Natural killer cell (primary cell): ENCODE data around the gene PCDHA12. TPM values are rescaled to one million over a fixed set of nuclear protein-coding genes. Genes with fewer than 3 reads are reported as not detected.
"Not testable (repeated sequence)": the region's sequence is repeated elsewhere in the genome, so short reads cannot be mapped to it uniquely, and the experiment has no call there.

Experiments used
- ATAC-seq, 3 donors: fragments of 150-1000 bp in 2 of 3; fragments of 200-7000 bp in 1 of 3; cut with Tn5 transposase; 1 replicate in 1 of 3; 2 replicates in 2 of 3; pipeline ENCODE4 v1.10.0; 2021; ENCODE audit warnings: mild to moderate bottlenecking in 2 of 3, moderate library complexity in 2 of 3
- DNase-seq, 2 donors: peaks; one replicate each; pipeline versions ENCODE4 v3.0.0 to v3.0.0-alpha.2; 2013 to 2021; ENCODE audit warnings: mixed read lengths in 1 of 2
- H3K27ac ChIP-seq: one replicate; pipeline ENCODE4 v1.5.1; 2013; ENCODE audit warnings: mild to moderate bottlenecking, low read length
- H3K27me3 ChIP-seq: one replicate; pipeline ENCODE4 v1.6.1; 2013; ENCODE audit warnings: low read length; ENCODE audit not compliant: control insufficient read depth, insufficient read depth
- H3K36me3 ChIP-seq: one replicate; pipeline ENCODE4 v1.6.1; 2013; ENCODE audit warnings: low read length; ENCODE audit not compliant: control insufficient read depth, insufficient read depth
- H3K4me1 ChIP-seq: one replicate; pipeline ENCODE4 v1.6.1; 2013; ENCODE audit warnings: low read length; ENCODE audit not compliant: control insufficient read depth, insufficient read depth
- H3K4me3 ChIP-seq: one replicate; pipeline ENCODE4 v1.5.1; 2013; ENCODE audit warnings: low read length
- H3K9me3 ChIP-seq: one replicate; pipeline ENCODE4 v1.6.1; 2013; ENCODE audit warnings: low read length; ENCODE audit not compliant: control insufficient read depth, insufficient read depth
- H3K27ac Mint-ChIP-seq, 2 donors: one replicate each; pipeline ENCODE4 v1.8.0; 2022; ENCODE audit warnings: mild to moderate bottlenecking in 2 of 2, mixed read lengths in 2 of 2, moderate library complexity in 1 of 2
- H3K27me3 Mint-ChIP-seq, 2 donors: one replicate each; pipeline ENCODE4 v1.8.0; 2022; ENCODE audit warnings: low read depth in 2 of 2, mixed read lengths in 2 of 2
- H3K36me3 Mint-ChIP-seq: one replicate; pipeline ENCODE4 v1.8.0; 2022; ENCODE audit warnings: mixed read lengths
- H3K4me1 Mint-ChIP-seq, 2 donors: one replicate each; pipeline ENCODE4 v1.8.0; 2022; ENCODE audit warnings: mixed read lengths in 2 of 2
- H3K4me3 Mint-ChIP-seq: one replicate; pipeline ENCODE4 v1.8.0; 2022; ENCODE audit warnings: mild to moderate bottlenecking, moderate library complexity, mixed read lengths
- H3K9me3 Mint-ChIP-seq, 2 donors: one replicate each; pipeline ENCODE4 v1.8.0; 2022; ENCODE audit warnings: mixed read lengths in 2 of 2
- WGBS: methylation state at CpG from one replicate; pipeline ENCODE4 v1.1.7; 2013; ENCODE audit warnings: missing lambda C conversion rate; ENCODE audit not compliant: insufficient coverage; 5-methylcytosine and 5-hydroxymethylcytosine counted together
- intact Hi-C: fragments of 100-400 bp; cut with micrococcal nuclease; formaldehyde crosslinking; loops from one replicate; pipeline ENCODE4 v1.14.2; 2022
- total RNA-seq, 4 donors: library from RNA; stranded (reverse); fragments of 120-200 nt in 1 of 4; gene quantifications; one replicate each; pipeline versions ENCODE4 v1.2.3 to v1.2.4, GENCODE V29; 2013 to 2022
- TF ChIP-seq, protein P1 (sequence below): fragments of 200-600 bp; IDR thresholded peaks from one replicate; pipeline ENCODE4 v1.8.0; 2022; ENCODE audit warnings: antibody characterized with exemption

PCDHA12 gene
- total RNA-seq, 3 donors from 2014 or later (not counting 1 experiment from before 2014, with no cell fraction given): not detected

DNA sequence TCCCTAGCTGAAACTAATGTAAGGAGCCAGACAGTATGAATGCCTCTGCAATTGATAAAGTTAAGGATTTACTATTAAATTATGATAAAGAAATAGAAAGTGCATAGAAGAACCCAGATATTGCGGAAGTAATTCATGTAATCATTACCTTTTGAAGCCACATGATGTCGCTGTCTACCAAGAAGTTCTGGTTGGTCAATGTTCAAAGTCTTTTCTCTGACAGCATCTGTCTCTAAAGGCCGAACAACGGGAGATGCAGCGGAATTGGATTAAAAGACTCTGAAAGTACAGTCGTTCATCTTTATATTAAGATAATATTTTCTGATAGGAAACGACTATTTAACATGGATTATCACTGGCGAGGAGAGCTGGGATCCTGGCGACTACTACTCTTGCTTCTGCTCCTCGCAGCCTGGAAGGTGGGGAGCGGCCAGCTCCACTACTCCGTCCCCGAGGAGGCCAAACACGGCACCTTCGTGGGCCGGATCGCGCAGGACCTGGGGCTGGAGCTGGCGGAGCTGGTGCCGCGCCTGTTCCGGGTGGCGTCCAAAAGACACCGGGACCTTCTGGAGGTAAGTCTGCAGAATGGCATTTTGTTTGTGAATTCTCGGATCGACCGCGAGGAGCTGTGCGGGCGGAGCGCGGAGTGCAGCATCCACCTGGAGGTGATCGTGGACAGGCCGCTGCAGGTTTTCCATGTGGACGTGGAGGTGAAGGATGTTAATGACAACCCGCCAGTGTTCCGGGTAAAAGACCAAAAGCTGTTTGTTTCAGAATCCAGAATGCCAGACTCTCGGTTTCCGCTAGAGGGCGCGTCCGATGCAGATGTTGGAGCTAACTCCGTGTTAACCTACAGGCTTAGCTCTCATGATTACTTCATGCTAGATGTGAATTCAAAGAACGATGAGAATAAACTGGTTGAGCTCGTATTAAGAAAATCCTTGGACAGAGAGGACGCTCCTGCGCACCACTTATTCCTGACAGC is 33.8 kb upstream of the PCDHA12 start, which contains the start of gene PCDHA8:
Gene PCDHA8, plus strand, starts transcription at position 210 of the 985 bp plus-strand sequence. Its CDS starts 135 bp downstream, at position 345.
- Mint-ChIP-seq H3K4me3 (peak within 1 kb of the TSS; percentile 37), H3K36me3 (no peaks in the 10 kb centered on the region), H3K27me3 (peaks cover 0 to 8% of the 10 kb centered on the region in 2 donors), H3K9me3 (peaks cover 2 to 3% of the 10 kb centered on the region in 2 donors), H3K27ac (no peak within 1 kb of the TSS), H3K4me1 (no peaks in the 10 kb centered on the region)
- WGBS: 31% methylated on average over 43 of the region's 47 CpGs
- Histone ChIP-seq H3K4me1 (no peaks in the 10 kb centered on the region), H3K9me3 (peaks cover 15% of the 10 kb centered on the region), H3K4me3 (no peak within 1 kb of the TSS), H3K27ac (no peak within 1 kb of the TSS), H3K27me3 (peaks cover 2% of the 10 kb centered on the region), H3K36me3 (no peaks in the 10 kb centered on the region)
- TF ChIP-seq, protein P1, sequence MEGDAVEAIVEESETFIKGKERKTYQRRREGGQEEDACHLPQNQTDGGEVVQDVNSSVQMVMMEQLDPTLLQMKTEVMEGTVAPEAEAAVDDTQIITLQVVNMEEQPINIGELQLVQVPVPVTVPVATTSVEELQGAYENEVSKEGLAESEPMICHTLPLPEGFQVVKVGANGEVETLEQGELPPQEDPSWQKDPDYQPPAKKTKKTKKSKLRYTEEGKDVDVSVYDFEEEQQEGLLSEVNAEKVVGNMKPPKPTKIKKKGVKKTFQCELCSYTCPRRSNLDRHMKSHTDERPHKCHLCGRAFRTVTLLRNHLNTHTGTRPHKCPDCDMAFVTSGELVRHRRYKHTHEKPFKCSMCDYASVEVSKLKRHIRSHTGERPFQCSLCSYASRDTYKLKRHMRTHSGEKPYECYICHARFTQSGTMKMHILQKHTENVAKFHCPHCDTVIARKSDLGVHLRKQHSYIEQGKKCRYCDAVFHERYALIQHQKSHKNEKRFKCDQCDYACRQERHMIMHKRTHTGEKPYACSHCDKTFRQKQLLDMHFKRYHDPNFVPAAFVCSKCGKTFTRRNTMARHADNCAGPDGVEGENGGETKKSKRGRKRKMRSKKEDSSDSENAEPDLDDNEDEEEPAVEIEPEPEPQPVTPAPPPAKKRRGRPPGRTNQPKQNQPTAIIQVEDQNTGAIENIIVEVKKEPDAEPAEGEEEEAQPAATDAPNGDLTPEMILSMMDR: no peak
- intact Hi-C loops: no loop called here
- DNase-seq (no peak), ATAC-seq (no peak)

DNA sequence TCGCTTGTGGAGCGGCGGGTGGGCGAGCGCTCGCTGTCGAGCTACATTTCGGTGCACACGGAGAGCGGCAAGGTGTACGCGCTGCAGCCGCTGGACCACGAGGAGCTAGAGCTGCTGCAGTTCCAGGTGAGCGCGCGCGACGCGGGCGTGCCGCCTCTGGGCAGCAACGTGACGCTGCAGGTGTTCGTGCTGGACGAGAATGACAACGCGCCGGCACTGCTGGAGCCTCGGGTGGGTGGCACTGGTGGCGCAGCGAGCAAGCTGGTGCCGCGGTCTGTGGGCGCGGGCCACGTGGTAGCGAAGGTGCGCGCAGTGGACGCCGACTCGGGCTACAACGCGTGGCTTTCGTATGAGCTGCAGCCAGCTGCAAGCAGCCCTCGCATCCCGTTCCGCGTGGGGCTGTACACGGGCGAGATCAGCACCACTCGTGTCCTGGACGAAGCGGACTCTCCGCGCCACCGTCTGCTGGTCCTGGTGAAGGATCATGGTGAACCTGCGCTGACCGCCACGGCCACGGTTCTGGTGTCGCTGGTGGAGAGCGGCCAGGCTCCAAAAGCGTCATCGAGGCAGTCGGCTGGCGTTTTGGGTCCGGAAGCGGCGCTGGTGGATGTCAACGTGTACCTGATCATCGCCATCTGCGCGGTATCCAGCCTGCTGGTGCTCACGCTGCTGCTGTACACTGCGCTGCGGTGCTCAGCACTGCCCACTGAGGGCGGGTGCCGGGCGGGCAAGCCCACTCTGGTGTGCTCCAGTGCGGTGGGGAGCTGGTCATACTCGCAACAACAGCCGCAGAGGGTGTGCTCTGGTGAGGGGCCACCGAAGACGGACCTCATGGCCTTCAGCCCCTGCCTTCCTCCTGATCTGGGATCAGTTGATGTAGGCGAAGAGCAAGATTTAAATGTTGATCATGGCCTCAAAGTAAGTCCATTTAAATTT is 32.0 kb upstream of the PCDHA12 start:
- WGBS: 56% methylated on average over 87 of the region's 87 CpGs
- intact Hi-C loops: no loop called here
- Mint-ChIP-seq H3K4me1 (no peaks in the 10 kb centered on the region), H3K27ac (no peak overlapping the region), H3K27me3 (peaks cover 0 to 6% of the 10 kb centered on the region in 2 donors), H3K9me3 (peaks cover 0 to 2% of the 10 kb centered on the region in 2 donors), H3K36me3 (no peaks in the 10 kb centered on the region), H3K4me3 (no peak overlapping the region)
- TF ChIP-seq, protein P1: no peak
- Histone ChIP-seq H3K27ac (no peak overlapping the region), H3K27me3 (peaks cover 6% of the 10 kb centered on the region), H3K9me3 (peaks cover 15% of the 10 kb centered on the region), H3K4me3 (no peak overlapping the region), H3K36me3 (no peaks in the 10 kb centered on the region), H3K4me1 (no peaks in the 10 kb centered on the region)
- DNase-seq (no peak), ATAC-seq (no peak)

DNA sequence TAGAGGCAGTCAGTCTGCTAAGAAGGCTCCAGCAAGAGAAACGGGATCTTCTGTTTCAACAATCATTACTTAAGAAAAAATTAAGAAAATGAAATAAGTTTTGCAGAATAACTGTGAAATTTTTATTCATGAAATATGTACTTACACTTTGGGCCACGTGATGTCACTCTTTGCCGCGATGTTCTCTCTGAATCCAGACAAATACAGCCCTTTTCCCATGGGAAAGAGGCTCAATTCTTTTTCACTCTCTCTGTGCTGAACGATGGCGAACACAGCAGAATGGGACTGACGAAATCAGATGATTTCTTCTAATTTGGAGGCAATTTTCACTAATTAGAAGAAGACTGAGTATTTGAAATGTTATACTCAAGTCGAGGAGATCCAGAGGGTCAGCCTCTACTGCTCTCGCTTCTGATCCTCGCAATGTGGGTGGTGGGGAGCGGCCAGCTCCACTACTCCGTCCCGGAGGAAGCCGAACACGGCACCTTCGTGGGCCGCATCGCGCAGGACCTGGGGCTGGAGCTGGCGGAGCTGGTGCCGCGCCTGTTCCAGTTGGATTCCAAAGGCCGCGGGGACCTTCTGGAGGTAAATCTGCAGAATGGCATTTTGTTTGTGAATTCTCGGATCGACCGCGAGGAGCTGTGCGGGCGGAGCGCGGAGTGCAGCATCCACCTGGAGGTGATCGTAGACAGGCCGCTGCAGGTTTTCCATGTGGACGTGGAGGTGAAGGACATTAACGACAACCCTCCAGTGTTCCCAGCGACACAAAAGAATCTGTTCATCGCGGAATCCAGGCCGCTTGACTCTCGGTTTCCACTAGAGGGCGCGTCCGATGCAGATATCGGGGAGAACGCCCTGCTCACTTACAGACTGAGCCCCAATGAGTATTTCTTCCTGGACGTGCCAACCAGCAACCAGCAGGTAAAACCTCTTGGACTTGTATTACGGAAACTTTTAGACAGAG is 26.7 kb upstream of the PCDHA12 start, which contains the start of gene PCDHA9:
Gene PCDHA9, plus strand, starts transcription at position 244 of the 964 bp plus-strand sequence. Its CDS starts 114 bp downstream, at position 358.
- DNase-seq, H3K27me3 Mint-ChIP-seq, ATAC-seq, H3K4me3 ChIP-seq, H3K4me1 Mint-ChIP-seq, H3K27ac Mint-ChIP-seq, H3K9me3 Mint-ChIP-seq, H3K4me1 ChIP-seq, H3K4me3 Mint-ChIP-seq, H3K27ac ChIP-seq, H3K36me3 ChIP-seq, H3K36me3 Mint-ChIP-seq, intact Hi-C loops, H3K27me3 ChIP-seq: not testable (repeated sequence)
- H3K9me3 ChIP-seq: peaks cover 12% of the 10 kb centered on the region
- 28% methylated on average over 35 of the region's 48 CpGs for WGBS

DNA sequence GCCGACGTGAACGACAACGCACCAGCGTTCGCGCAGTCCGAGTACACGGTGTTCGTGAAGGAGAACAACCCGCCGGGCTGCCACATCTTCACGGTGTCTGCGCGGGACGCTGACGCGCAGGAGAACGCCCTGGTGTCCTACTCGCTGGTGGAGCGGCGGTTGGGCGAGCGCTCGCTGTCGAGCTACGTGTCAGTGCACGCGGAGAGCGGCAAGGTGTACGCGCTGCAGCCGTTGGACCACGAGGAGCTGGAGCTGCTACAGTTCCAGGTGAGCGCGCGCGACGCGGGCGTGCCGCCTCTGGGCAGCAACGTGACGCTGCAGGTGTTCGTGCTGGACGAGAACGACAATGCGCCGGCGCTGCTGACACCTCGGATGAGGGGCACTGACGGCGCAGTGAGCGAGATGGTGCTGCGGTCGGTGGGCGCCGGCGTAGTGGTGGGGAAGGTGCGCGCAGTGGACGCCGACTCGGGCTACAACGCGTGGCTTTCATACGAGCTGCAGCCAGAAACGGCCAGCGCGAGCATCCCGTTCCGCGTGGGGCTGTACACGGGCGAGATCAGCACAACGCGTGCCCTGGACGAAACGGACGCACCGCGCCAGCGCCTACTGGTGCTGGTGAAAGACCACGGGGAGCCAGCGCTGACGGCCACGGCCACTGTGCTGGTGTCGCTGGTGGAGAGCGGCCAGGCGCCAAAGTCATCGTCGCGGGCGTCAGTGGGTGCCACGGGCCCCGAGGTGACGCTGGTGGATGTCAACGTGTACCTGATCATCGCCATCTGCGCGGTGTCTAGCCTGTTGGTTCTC is 25.1 kb upstream of the PCDHA12 start:
- H3K4me3 ChIP-seq, H3K27me3 ChIP-seq, intact Hi-C loops, H3K27ac ChIP-seq, H3K36me3 Mint-ChIP-seq, H3K27ac Mint-ChIP-seq, H3K27me3 Mint-ChIP-seq, H3K4me3 Mint-ChIP-seq, H3K4me1 ChIP-seq, H3K9me3 Mint-ChIP-seq, H3K4me1 Mint-ChIP-seq, H3K36me3 ChIP-seq, DNase-seq, ATAC-seq: not testable (repeated sequence)
- WGBS: 53% methylated on average over 101 of the region's 101 CpGs
- H3K9me3 ChIP-seq: peaks cover 11% of the 10 kb centered on the region
